Measurements from ENCODE around the gene FAM53B.

DNA sequence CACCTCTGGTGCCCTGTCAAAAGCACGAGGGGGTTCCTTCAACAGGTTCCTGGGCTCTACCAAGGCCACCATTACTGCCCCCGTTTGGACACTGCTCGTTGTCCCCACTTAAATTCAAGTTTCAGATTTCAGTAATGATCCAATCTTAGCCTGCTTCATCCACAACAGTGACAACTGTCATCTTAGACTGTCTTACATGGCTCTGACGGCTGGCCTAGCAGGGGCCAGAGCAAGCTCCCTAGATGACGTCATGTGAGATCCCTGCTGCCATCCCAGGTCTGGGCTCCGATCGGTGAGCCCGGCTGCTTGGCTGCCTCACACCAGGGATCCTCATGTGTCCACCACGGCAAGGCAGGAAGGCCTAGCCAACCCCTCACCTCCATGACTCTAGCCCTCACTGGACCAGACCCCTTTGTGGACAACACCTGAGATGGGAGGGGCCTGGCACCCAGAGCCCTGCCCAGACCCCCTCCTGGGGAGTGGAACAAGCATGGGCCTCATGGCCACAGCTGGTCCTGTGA is 82.5 kb downstream of the FAM53B start:
- TF ChIP-seq, protein P1, sequence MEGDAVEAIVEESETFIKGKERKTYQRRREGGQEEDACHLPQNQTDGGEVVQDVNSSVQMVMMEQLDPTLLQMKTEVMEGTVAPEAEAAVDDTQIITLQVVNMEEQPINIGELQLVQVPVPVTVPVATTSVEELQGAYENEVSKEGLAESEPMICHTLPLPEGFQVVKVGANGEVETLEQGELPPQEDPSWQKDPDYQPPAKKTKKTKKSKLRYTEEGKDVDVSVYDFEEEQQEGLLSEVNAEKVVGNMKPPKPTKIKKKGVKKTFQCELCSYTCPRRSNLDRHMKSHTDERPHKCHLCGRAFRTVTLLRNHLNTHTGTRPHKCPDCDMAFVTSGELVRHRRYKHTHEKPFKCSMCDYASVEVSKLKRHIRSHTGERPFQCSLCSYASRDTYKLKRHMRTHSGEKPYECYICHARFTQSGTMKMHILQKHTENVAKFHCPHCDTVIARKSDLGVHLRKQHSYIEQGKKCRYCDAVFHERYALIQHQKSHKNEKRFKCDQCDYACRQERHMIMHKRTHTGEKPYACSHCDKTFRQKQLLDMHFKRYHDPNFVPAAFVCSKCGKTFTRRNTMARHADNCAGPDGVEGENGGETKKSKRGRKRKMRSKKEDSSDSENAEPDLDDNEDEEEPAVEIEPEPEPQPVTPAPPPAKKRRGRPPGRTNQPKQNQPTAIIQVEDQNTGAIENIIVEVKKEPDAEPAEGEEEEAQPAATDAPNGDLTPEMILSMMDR (IDR thresholded peaks at IDR 0.05): no peak
- TF ChIP-seq POLR2AphosphoS5 (IDR thresholded peaks at IDR 0.05) (no peak), POLR2A (IDR thresholded peaks at IDR 0.05; ENCODE audit: low read depth) (no peak)

All from esophagus muscularis mucosa (tissue), 3 donors.